IMR-90 (cell line): ENCODE measurements around the gene CCDC32. TPM values are rescaled to one million over a fixed set of nuclear protein-coding genes. Genes with fewer than 3 reads are reported as not detected.

Experiments used
- ATAC-seq: fragments of 200-7000 bp; cut with Tn5 transposase; 2 replicates; pipeline ENCODE4 v1.9.1; 2020; ENCODE audit warnings: low read depth, mild to moderate bottlenecking, moderate library complexity
- BruUV-seq: library from RNA; stranded (reverse); fragments of 400-500 nt; replicated peaks from 2 replicates; lab custom pipeline; 2021; lab: Mats Ljungman, UMichigan
- CTCF ChIA-PET: fragments of 300-600 bp; formaldehyde crosslinking; extraction: SDS; loops from one replicate; lab custom pipeline; 2021; ENCODE audit warnings: antibody characterized with exemption; lab: Yijun Ruan, JAX
- POLR2A ChIA-PET: fragments of 300-600 bp; sonication (Branson Sonifier 250); formaldehyde crosslinking; loops from one replicate; lab custom pipeline; 2022; ENCODE audit warnings: antibody characterized with exemption; ENCODE audit not compliant: unreplicated experiment; lab: Charles Lee
- DNase-seq: peaks from one replicate; pipeline ENCODE4 v3.0.0; 2013
- H2AFZ ChIP-seq: replicated peaks from 2 replicates; pipeline ENCODE3; 2013; ENCODE audit warnings: low read length, mild to moderate bottlenecking; ENCODE audit not compliant: poor library complexity
- H2AK5ac ChIP-seq: 2 replicates; pipeline ENCODE4 v1.6.1; 2013; ENCODE audit warnings: low read depth, low read length, inconsistent platforms
- H2AK9ac ChIP-seq: replicated peaks from 2 replicates; pipeline ENCODE3; 2013; ENCODE audit warnings: mild to moderate bottlenecking, low read depth, low read length, moderate library complexity; ENCODE audit not compliant: poor library complexity
- H2BK120ac ChIP-seq: 2 replicates; pipeline ENCODE4 v1.6.1; 2013; ENCODE audit warnings: low read depth, low read length, inconsistent platforms
- H2BK15ac ChIP-seq: 3 replicates; pipeline ENCODE4 v1.6.1; 2013; ENCODE audit warnings: low read depth, low read length, inconsistent platforms
- H2BK20ac ChIP-seq: 2 replicates; pipeline ENCODE4 v1.6.1; 2013; ENCODE audit warnings: low read depth, mild to moderate bottlenecking, inconsistent platforms, low read length, moderate library complexity
- H2BK5ac ChIP-seq: 2 replicates; pipeline ENCODE4 v1.6.1; 2013; ENCODE audit warnings: mild to moderate bottlenecking, low read depth, low read length, inconsistent platforms; ENCODE audit not compliant: poor library complexity, severe bottlenecking
- H3K14ac ChIP-seq: replicated peaks from 2 replicates; pipeline ENCODE4 v1.6.1; 2013; ENCODE audit warnings: low read depth, low read length, inconsistent platforms
- H3K18ac ChIP-seq: 2 replicates; pipeline ENCODE4 v1.6.1; 2013; ENCODE audit warnings: low read depth, low read length, control low read depth
- H3K23ac ChIP-seq: 2 replicates; pipeline ENCODE4 v1.6.1; 2013; ENCODE audit warnings: low read depth, low read length, inconsistent platforms
- H3K27ac ChIP-seq: 2 replicates; pipeline ENCODE4 v1.5.1; 2013; ENCODE audit warnings: mild to moderate bottlenecking, control low read depth, low read length; ENCODE audit not compliant: insufficient read depth
- H3K27me3 ChIP-seq: 2 replicates; pipeline ENCODE4 v1.6.1; 2013; ENCODE audit warnings: low read length; ENCODE audit not compliant: control insufficient read depth, insufficient read depth
- H3K36me3 ChIP-seq: 2 replicates; pipeline ENCODE4 v1.6.1; 2013; ENCODE audit warnings: low read length, mixed read lengths; ENCODE audit not compliant: control insufficient read depth, insufficient read depth
- H3K4ac ChIP-seq: 2 replicates; pipeline ENCODE4 v1.6.1; 2013; ENCODE audit warnings: low read depth, low read length, inconsistent platforms
- H3K4me1 ChIP-seq: 2 replicates; pipeline ENCODE4 v1.6.1; 2013; ENCODE audit warnings: low read length, mixed read lengths; ENCODE audit not compliant: control insufficient read depth, insufficient read depth
- H3K4me2 ChIP-seq: 2 replicates; pipeline ENCODE4 v1.6.1; 2013; ENCODE audit warnings: low read depth, mild to moderate bottlenecking, control low read depth, low read length, moderate library complexity
- H3K4me3 ChIP-seq: 2 replicates; pipeline ENCODE4 v1.5.1; 2013; ENCODE audit warnings: low read depth, mild to moderate bottlenecking, control low read depth, low read length, moderate library complexity; ENCODE audit not compliant: insufficient read depth
- H3K56ac ChIP-seq: 2 replicates; pipeline ENCODE4 v1.6.1; 2013; ENCODE audit warnings: low read length, inconsistent platforms; ENCODE audit not compliant: insufficient read depth; ENCODE audit errors: extremely low read depth
- H3K79me1 ChIP-seq, 2 experiments: 2 replicates each; pipeline ENCODE4 v1.6.1; 2013; ENCODE audit warnings: low read length in 2 of 2, inconsistent platforms in 1 of 2, low read depth in 1 of 2
- H3K9ac ChIP-seq: 2 replicates; pipeline ENCODE4 v1.6.1; 2013; ENCODE audit warnings: low read depth, low read length, control low read depth
- H3K9me1 ChIP-seq: 2 replicates; pipeline ENCODE4 v1.6.1; 2013; ENCODE audit warnings: low read length, inconsistent platforms; ENCODE audit not compliant: insufficient read depth
- H3K9me3 ChIP-seq: 2 replicates; pipeline ENCODE4 v1.6.1; 2013; ENCODE audit warnings: low read length; ENCODE audit not compliant: control insufficient read depth, insufficient read depth
- H4K20me1 ChIP-seq: 2 replicates; pipeline ENCODE4 v1.6.1; 2013; ENCODE audit warnings: low read length, inconsistent platforms; ENCODE audit not compliant: insufficient read depth
- H4K5ac ChIP-seq: 2 replicates; pipeline ENCODE4 v1.6.1; 2013; ENCODE audit warnings: mild to moderate bottlenecking, low read depth, low read length, control low read depth
- H4K8ac ChIP-seq, 2 experiments: 2 replicates each; pipeline ENCODE4 v1.6.1; 2013; ENCODE audit warnings: low read depth in 2 of 2, low read length in 2 of 2, control low read depth in 1 of 2, inconsistent platforms in 1 of 2
- H4K91ac ChIP-seq: 2 replicates; pipeline ENCODE4 v1.6.1; 2013; ENCODE audit warnings: low read depth, low read length, inconsistent platforms; ENCODE audit not compliant: insufficient read depth
- BHLHE40 ChIP-seq: fragments of 150-350 bp; IDR thresholded peaks from 2 replicates; pipeline ENCODE4 v1.6.1; 2016; ENCODE audit warnings: mild to moderate bottlenecking, low read depth, low read length
- CEBPB ChIP-seq: IDR thresholded peaks from 2 replicates; pipeline ENCODE4 v1.6.1; 2012; ENCODE audit warnings: low read depth, low read length, improper control_type of control experiment
- CHD1 ChIP-seq: IDR thresholded peaks from 2 replicates; pipeline ENCODE4 v1.6.1; 2012; ENCODE audit warnings: low read depth, low read length, improper control_type of control experiment
- FOS ChIP-seq: fragments of 150-350 bp; IDR thresholded peaks from 2 replicates; pipeline ENCODE4 v1.6.1; 2016; ENCODE audit warnings: low read depth, low read length
- MAFK ChIP-seq: IDR thresholded peaks from 2 replicates; pipeline ENCODE4 v1.6.1; 2012; ENCODE audit warnings: low read depth, low read length, improper control_type of control experiment
- MAZ ChIP-seq: IDR thresholded peaks from 2 replicates; pipeline ENCODE4 v1.6.1; 2012; ENCODE audit warnings: low read depth, mild to moderate bottlenecking, low read length, improper control_type of control experiment, moderate library complexity, borderline replicate concordance
- MXI1 ChIP-seq: IDR thresholded peaks from 2 replicates; pipeline ENCODE4 v1.6.1; 2012; ENCODE audit warnings: low read depth, mild to moderate bottlenecking, low read length, moderate library complexity, borderline replicate concordance
- NFE2L2 ChIP-seq: fragments of 150-350 bp; IDR thresholded peaks from 2 replicates; pipeline ENCODE4 v1.6.1; 2016; ENCODE audit warnings: low read depth, mild to moderate bottlenecking, low read length
- POLR2A ChIP-seq: IDR thresholded peaks from 2 replicates; pipeline ENCODE4 v1.6.1; 2012; ENCODE audit warnings: mild to moderate bottlenecking, low read depth, low read length
- RAD21 ChIP-seq: IDR thresholded peaks from 2 replicates; pipeline ENCODE4 v1.6.1; 2012; ENCODE audit warnings: low read length, improper control_type of control experiment
- RCOR1 ChIP-seq: IDR thresholded peaks from 2 replicates; pipeline ENCODE4 v1.6.1; 2012; ENCODE audit warnings: mild to moderate bottlenecking, low read length, improper control_type of control experiment; ENCODE audit not compliant: insufficient replicate concordance
- RFX5 ChIP-seq: IDR thresholded peaks from 2 replicates; pipeline ENCODE4 v1.8.0; 2012; ENCODE audit warnings: low read depth, mild to moderate bottlenecking, low read length, moderate library complexity
- SMC3 ChIP-seq: fragments of 150-350 bp; IDR thresholded peaks from 2 replicates; pipeline ENCODE4 v1.6.1; 2016; ENCODE audit warnings: low read depth, mild to moderate bottlenecking, antibody characterized with exemption, low read length, moderate library complexity
- WGBS, 2 experiments: methylation state at CpG; one replicate each; pipeline versions ENCODE4 v1.1.5 to v1.1.7; 2013; ENCODE audit warnings: missing lambda C conversion rate in 2 of 2; ENCODE audit not compliant: insufficient read length in 1 of 2; ENCODE audit errors: extremely low coverage in 2 of 2; 5-methylcytosine and 5-hydroxymethylcytosine counted together
- dilution Hi-C: fragments of 300-500 bp; cut with HindIII; formaldehyde crosslinking; loops from one replicate; pipeline ENCODE4 v1.14.3; 2018; ENCODE audit warnings: low sequenced_read_pairs; ENCODE audit not compliant: unreplicated experiment
- in situ Hi-C: fragments of 300-500 bp; cut with MboI; formaldehyde crosslinking; loops from 3 replicates; pipeline ENCODE4 v1.14.3; 2019; ENCODE audit warnings: low sequenced_read_pairs, inconsistent platforms, mixed read lengths
- intact Hi-C: fragments of 100-400 bp; cut with micrococcal nuclease; formaldehyde crosslinking; loops from 2 replicates; pipeline ENCODE4 v1.10.0; 2022
- polyA plus RNA-seq, 3 experiments: library from polyadenylated mRNA; depleted of rRNA; stranded (reverse); fragments of >200 nt; gene quantifications; 2 replicates each; pipeline ENCODE4 v1.2.3, GENCODE V29; 2012; ENCODE audit warnings: low replicate concordance in 1 of 3
- total RNA-seq: library from RNA; depleted of rRNA; stranded (reverse); fragments of >200 nt; gene quantifications from 2 replicates; pipeline ENCODE4 v1.2.3, GENCODE V29; 2012
- TF ChIP-seq, protein P1 (sequence below): conservative IDR thresholded peaks from 2 replicates; pipeline ENCODE4 v1.5.1; 2012; ENCODE audit warnings: mild to moderate bottlenecking, low read depth, low read length, improper control_type of control experiment
- TF ChIP-seq, protein P2 (sequence below): fragments of 150-350 bp; IDR thresholded peaks from 2 replicates; pipeline ENCODE4 v1.6.1; 2016; ENCODE audit warnings: low read depth, mild to moderate bottlenecking, low read length, moderate library complexity, borderline replicate concordance

Gene CCDC32
- total and polyA plus RNA-seq, 2 of the 4 experiments (the other 2 are of a cell fraction), result 14.8 to 15.1 TPM

DNA sequence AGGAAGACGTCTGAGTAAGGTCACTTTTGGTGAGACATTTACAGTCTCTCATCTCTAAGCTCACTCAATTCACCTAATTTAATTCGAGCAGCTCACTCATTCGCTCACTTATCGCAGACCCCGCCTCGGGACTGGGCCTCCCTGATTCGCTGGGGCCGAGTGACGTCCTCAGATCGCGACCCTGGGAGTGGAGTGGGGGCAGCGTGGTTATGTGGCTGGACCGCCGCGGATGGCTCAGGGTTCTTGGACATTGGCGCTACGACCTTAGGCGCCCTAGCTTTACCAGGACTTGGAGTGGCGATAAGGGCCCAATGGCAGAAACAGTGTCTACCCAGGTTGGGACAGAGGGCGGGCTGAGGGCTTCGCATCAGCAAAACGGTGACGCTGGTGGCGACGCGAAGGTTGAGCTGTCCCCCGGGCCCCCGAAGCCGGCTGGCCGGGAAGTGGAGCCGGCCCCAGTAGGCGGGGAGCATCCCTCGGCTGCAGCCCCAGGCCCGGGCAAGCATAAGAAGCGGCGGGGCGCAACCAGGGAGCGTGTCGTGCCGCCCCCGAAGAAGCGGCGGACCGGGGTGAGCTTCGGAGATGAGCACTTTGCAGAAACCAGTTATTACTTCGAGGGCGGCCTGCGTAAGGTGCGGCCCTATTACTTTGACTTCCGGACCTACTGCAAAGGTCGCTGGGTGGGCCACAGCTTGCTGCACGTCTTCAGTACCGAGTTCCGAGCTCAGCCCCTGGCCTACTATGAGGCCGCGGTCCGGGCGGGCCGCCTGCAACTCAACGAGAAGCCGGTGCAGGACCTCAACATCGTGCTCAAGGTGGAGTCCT is 4.5 kb upstream of the CCDC32 start, which contains the start of gene RPUSD2:
Gene RPUSD2, plus strand, starts transcription at position 171 of the 825 bp plus-strand sequence. Its CDS starts 39 bp downstream, at position 210.
- peak within 1 kb of the TSS; percentile 88 for H3K4ac ChIP-seq
- H2BK5ac ChIP-seq, result peak within 1 kb of the TSS; percentile 68
- POLR2A ChIA-PET, result no interaction called here
- H3K14ac ChIP-seq, result peak within 1 kb of the TSS; percentile 92
- H2BK15ac ChIP-seq, result no peak within 1 kb of the TSS
- peak within 1 kb of the TSS; percentile 100 for H3K4me2 ChIP-seq
- peak within 1 kb of the TSS; percentile 57 for H4K91ac ChIP-seq
- H2AK5ac ChIP-seq, result 0 out of 2 replicates have a peak within 1 kb of the TSS, but pooled peaks have one; percentile 37
- peaks cover 11 to 40% of the 10 kb centered on the region in 2 experiments for H3K79me1 ChIP-seq
- H2AK9ac ChIP-seq, result peak within 1 kb of the TSS; percentile 82
- peak within 1 kb of the TSS; percentile 81 for H4K5ac ChIP-seq
- intact Hi-C loops, result no loop called here
- peaks cover 5% of the 10 kb centered on the region for H3K9me1 ChIP-seq
- H3K4me3 ChIP-seq, result peak within 1 kb of the TSS; percentile 83
- ATAC-seq (peak; percentile 81), DNase-seq (peak; percentile 89)
- H3K27me3 ChIP-seq, result no peaks in the 10 kb centered on the region
- no peak within 1 kb of the TSS for H2BK120ac ChIP-seq
- no peaks in the 10 kb centered on the region for H4K20me1 ChIP-seq
- CTCF ChIA-PET, result interaction anchor here (0.6 to 1.0 kb wide), 2 partner anchors 11 to 289 kb away, joined by 3 to 6 read pairs; no protein-coding TSS in a partner anchor
- WGBS, 2 experiments, result 1% methylated on average over 18 of the region's 62 CpGs; no CpG with 5 or more reads in 1 of the 2 experiments
- peak within 1 kb of the TSS; percentile 78 for H3K27ac ChIP-seq
- no peaks in the 10 kb centered on the region for H3K9me3 ChIP-seq
- in situ Hi-C loops, result no loop called here
- H2BK20ac ChIP-seq, result no peak within 1 kb of the TSS
- H3K18ac ChIP-seq, result no peak within 1 kb of the TSS; the same call in 1 of the 2 replicates
- peak within 1 kb of the TSS; percentile 68; the same call in 1 of the 2 replicates for H3K23ac ChIP-seq
- TSS peak; percentile 66 for BruUV-seq
- peaks cover 16% of the 10 kb centered on the region for H3K36me3 ChIP-seq
- H3K56ac ChIP-seq, result peak within 1 kb of the TSS; percentile 63
- H2AFZ ChIP-seq, result peak within 1 kb of the TSS; percentile 99
- H3K9ac ChIP-seq, result peak within 1 kb of the TSS; percentile 86
- peak within 1 kb of the TSS; percentile 65 to 99 for H4K8ac ChIP-seq
- H3K4me1 ChIP-seq, result no peaks in the 10 kb centered on the region; the same call in 1 of the 2 replicates
- dilution Hi-C loops, result no loop called here
- TF ChIP-seq, protein P1, sequence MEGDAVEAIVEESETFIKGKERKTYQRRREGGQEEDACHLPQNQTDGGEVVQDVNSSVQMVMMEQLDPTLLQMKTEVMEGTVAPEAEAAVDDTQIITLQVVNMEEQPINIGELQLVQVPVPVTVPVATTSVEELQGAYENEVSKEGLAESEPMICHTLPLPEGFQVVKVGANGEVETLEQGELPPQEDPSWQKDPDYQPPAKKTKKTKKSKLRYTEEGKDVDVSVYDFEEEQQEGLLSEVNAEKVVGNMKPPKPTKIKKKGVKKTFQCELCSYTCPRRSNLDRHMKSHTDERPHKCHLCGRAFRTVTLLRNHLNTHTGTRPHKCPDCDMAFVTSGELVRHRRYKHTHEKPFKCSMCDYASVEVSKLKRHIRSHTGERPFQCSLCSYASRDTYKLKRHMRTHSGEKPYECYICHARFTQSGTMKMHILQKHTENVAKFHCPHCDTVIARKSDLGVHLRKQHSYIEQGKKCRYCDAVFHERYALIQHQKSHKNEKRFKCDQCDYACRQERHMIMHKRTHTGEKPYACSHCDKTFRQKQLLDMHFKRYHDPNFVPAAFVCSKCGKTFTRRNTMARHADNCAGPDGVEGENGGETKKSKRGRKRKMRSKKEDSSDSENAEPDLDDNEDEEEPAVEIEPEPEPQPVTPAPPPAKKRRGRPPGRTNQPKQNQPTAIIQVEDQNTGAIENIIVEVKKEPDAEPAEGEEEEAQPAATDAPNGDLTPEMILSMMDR, result no peak
- TF ChIP-seq MAFK (no peak), CEBPB (no peak), POLR2A (peak; percentile 90), MXI1 (peak; percentile 98), RAD21 (no peak), RCOR1 (no peak), CHD1 (no peak), FOS (no peak), SMC3 (no peak), MAZ (peak; percentile 98), BHLHE40 (no peak), RFX5 (no peak), NFE2L2 (no peak)
- TF ChIP-seq, protein P2, sequence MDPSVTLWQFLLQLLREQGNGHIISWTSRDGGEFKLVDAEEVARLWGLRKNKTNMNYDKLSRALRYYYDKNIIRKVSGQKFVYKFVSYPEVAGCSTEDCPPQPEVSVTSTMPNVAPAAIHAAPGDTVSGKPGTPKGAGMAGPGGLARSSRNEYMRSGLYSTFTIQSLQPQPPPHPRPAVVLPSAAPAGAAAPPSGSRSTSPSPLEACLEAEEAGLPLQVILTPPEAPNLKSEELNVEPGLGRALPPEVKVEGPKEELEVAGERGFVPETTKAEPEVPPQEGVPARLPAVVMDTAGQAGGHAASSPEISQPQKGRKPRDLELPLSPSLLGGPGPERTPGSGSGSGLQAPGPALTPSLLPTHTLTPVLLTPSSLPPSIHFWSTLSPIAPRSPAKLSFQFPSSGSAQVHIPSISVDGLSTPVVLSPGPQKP, result no peak
